K562 (cell line): ENCODE results near the gene FKRP. TPM values are rescaled to one million over a fixed set of nuclear protein-coding genes. Genes with fewer than 3 reads are reported as not detected.

Experiments used
- AFF1 ChIP-seq, 2 experiments: fragments of 450-650 bp; IDR thresholded peaks; 2 replicates each; pipeline ENCODE4 v1.6.1; 2018; ENCODE audit warnings: mild to moderate bottlenecking in 2 of 2, low read depth in 1 of 2; ENCODE audit not compliant: partially characterized antibody in 2 of 2
- BMI1 ChIP-seq: fragments of 150-350 bp; IDR thresholded peaks from 2 replicates; pipeline ENCODE4 v1.6.1; 2014; ENCODE audit warnings: low read length
- ELF1 ChIP-seq: fragments of 200-800 bp; sonication (Bioruptor generic); IDR thresholded peaks from 2 replicates; pipeline ENCODE4 v1.6.1; 2016; ENCODE audit warnings: missing genetic modification characterization, missing compliant biosample characterization
- GTF2A2 ChIP-seq: IDR thresholded peaks from 2 replicates; pipeline ENCODE4 v1.6.1; 2016; ENCODE audit warnings: mild to moderate bottlenecking, missing genetic modification characterization, missing compliant biosample characterization
- KAT7 ChIP-seq: sonication (generic); formaldehyde crosslinking; IDR thresholded peaks from 2 replicates; pipeline ENCODE4 v1.8.0; 2022; ENCODE audit warnings: missing genetic modification reagents, mild to moderate bottlenecking, borderline replicate concordance
- KLF1 ChIP-seq: fragments of 450-650 bp; IDR thresholded peaks from 2 replicates; pipeline ENCODE4 v1.6.1; 2016; ENCODE audit warnings: missing genetic modification characterization, missing compliant biosample characterization
- NR4A1 ChIP-seq, 2 experiments: fragments of 250-450 bp in 1 of 2; fragments of 450-650 bp in 1 of 2; sonication (Bioruptor Pico) in 1 of 2; IDR thresholded peaks; 2 replicates each; pipeline versions ENCODE4 v1.4.0 to v1.6.1; 2016 to 2020; ENCODE audit warnings: mild to moderate bottlenecking in 2 of 2, missing compliant biosample characterization in 1 of 2, missing genetic modification characterization in 1 of 2, moderate library complexity in 1 of 2
- PHB2 ChIP-seq: fragments of 450-650 bp; IDR thresholded peaks from 2 replicates; pipeline ENCODE4 v1.6.1; 2017; ENCODE audit warnings: low read depth
- RUNX1 ChIP-seq: sonication (generic); IDR thresholded peaks from 2 replicates; pipeline ENCODE4 v1.6.1; 2016; ENCODE audit warnings: antibody characterized with exemption, low read depth
- SMARCC2 ChIP-seq: fragments of 450-650 bp; IDR thresholded peaks from 2 replicates; pipeline ENCODE4 v1.6.1; 2017; ENCODE audit warnings: antibody characterized with exemption, moderate library complexity, mild to moderate bottlenecking, low read depth
- SRSF1 ChIP-seq: fragments of 200-400 bp; formaldehyde crosslinking; IDR thresholded peaks from 2 replicates; pipeline ENCODE4 v1.6.1; 2017; ENCODE audit warnings: mild to moderate bottlenecking, low read depth, low read length, moderate library complexity
- TEAD1 ChIP-seq, 2 experiments: fragments of 450-650 bp in 1 of 2; sonication (generic) in 1 of 2; formaldehyde crosslinking; IDR thresholded peaks; 2 replicates each; pipeline versions ENCODE4 v1.4.0 to v1.8.0; 2020 to 2022; ENCODE audit warnings: mild to moderate bottlenecking in 2 of 2, missing genetic modification reagents in 1 of 2
- ZNF586 ChIP-seq: fragments of 450-650 bp; formaldehyde crosslinking; conservative IDR thresholded peaks from 2 replicates; pipeline ENCODE4 v1.4.0; 2020; ENCODE audit warnings: mild to moderate bottlenecking, moderate library complexity
- ZNF592 ChIP-seq: fragments of 450-650 bp; IDR thresholded peaks from 2 replicates; pipeline ENCODE4 v1.6.1; 2017; ENCODE audit warnings: antibody characterized with exemption, mild to moderate bottlenecking
- ZNF644 ChIP-seq: fragments of 200-800 bp; sonication (Bioruptor generic); IDR thresholded peaks from 2 replicates; pipeline ENCODE4 v1.6.1; 2016; ENCODE audit warnings: low read depth, missing genetic modification characterization, missing compliant biosample characterization
- ZNF778 ChIP-seq: fragments of 450-650 bp; formaldehyde crosslinking; IDR thresholded peaks from 2 replicates; pipeline ENCODE4 v1.4.0; 2020; ENCODE audit warnings: mild to moderate bottlenecking, moderate library complexity
- ZZZ3 ChIP-seq: fragments of 450-650 bp; IDR thresholded peaks from 2 replicates; pipeline ENCODE4 v1.6.1; 2016; ENCODE audit warnings: antibody characterized with exemption, mild to moderate bottlenecking, moderate library complexity
- polyA plus RNA-seq, 8 experiments: library from polyadenylated mRNA; depleted of rRNA in 4 of 8; stranded (reverse) in 5 of 8; unstranded in 3 of 8; fragments of >200 nt; fragmentation: Nextera tagmentation in 2 of 8; fragmentation: Illumina TruSeq in 1 of 8; extraction: Ambion mirVana in 2 of 8; extraction: Trizol in 1 of 8; gene quantifications; 2 replicates each; pipeline versions ENCODE4 v1.2.1 to v1.2.3, GENCODE V29; 2011 to 2014; ENCODE audit warnings: inconsistent platforms in 1 of 8, missing spikeins in 1 of 8
- total RNA-seq, 7 experiments: library from RNA; depleted of rRNA in 6 of 7; stranded (reverse); fragments of >200 nt in 6 of 7; fragmentation: Illumina TruSeq in 2 of 7; extraction: Trizol in 2 of 7; gene quantifications; 2 replicates each; pipeline versions ENCODE4 v1.2.1 to v1.2.3, GENCODE V29; 2011 to 2021; ENCODE audit warnings: low replicate concordance in 1 of 7
- TF ChIP-seq, protein P1 (sequence below): fragments of 450-650 bp; formaldehyde crosslinking; IDR thresholded peaks from 2 replicates; pipeline ENCODE4 v1.4.0; 2022; ENCODE audit warnings: mild to moderate bottlenecking, moderate library complexity

FKRP gene
- total and polyA plus RNA-seq, 9 of the 15 experiments (the other 6 are each of a cell fraction or from before 2014, with no cell fraction given) = 0.68 to 16.1 (median 6.5) TPM

DNA sequence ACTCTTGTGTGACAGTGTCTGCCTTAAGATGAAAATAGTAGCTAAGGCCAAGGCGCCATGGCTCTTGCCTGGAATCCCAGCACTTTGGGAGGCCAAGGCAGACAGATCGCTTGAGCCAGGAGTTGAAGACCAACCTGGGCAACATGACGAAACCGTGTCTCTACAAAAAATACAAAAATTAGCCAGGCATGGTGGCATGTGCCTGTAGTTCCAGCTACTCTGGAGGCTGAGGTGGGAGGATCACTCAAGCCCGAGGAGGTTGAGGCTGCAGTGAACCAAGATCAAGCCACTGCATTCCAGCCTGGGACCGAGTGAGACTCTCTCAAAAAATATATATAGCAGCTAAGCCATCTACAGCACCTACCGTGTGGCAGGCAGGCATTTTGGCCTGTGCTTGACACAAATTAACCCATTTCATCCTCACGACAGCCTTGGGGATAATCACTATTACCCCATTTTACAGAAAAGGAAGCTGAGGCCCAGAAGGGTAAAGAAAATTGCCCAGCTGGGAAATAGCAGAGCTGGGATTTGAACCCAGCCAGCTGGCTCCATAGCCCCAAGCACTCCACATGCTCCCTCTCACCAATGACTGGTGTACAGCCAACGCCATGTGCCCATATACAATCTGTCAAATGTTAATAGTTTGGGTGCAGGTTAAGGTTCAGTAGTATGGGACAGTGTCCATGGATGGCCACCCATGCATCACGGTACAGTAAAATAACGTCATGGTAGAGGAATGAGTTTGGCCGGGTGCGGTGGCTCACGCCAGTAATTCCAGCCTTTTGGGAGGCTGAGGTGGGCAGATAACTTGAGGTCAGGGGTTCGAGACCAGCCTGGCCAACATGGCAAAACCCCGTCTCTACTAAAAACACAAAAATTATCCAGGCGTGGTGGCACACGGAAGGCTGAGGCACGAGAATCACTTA is 39.5 kb downstream of the FKRP start (continued):
- TF ChIP-seq KAT7 (CRISPR knock-in tag) = peak; percentile 18; the same call in 1 of the 2 replicates
- TF ChIP-seq GTF2A2 (tag) = no peak
- no peak for TF ChIP-seq ZNF778
- no peak for TF ChIP-seq ZNF586 (CRISPR knock-in tag)
- no peak for TF ChIP-seq SMARCC2
- TF ChIP-seq ZNF644 (tag) = no peak
- no peak for TF ChIP-seq BMI1
- 0 out of 4 replicates have a peak, but pooled peaks of 1 of the 2 experiments have one; percentile 5 for TF ChIP-seq TEAD1 (CRISPR knock-in tag; IDR thresholded peaks at IDR 0.05)
- TF ChIP-seq NR4A1 (CRISPR knock-in tag; IDR thresholded peaks at IDR 0.05) = no peak
- TF ChIP-seq NR4A1 (tag; IDR thresholded peaks at IDR 0.05) = no peak
- TF ChIP-seq AFF1 (IDR thresholded peaks at IDR 0.05; ENCODE audit: low read depth in 1 of 2, partially characterized antibody in 2 of 2) = peak; percentile 16 to 29
- TF ChIP-seq ZNF592 = no peak; the same call in 1 of the 2 replicates
- TF ChIP-seq SRSF1 = no peak
- TF ChIP-seq KLF1 = no peak
- no peak for TF ChIP-seq PHB2
- TF ChIP-seq RUNX1 = no peak
- no peak for TF ChIP-seq ELF1 (tag)
- no peak for TF ChIP-seq ZZZ3
- TF ChIP-seq, protein P1, sequence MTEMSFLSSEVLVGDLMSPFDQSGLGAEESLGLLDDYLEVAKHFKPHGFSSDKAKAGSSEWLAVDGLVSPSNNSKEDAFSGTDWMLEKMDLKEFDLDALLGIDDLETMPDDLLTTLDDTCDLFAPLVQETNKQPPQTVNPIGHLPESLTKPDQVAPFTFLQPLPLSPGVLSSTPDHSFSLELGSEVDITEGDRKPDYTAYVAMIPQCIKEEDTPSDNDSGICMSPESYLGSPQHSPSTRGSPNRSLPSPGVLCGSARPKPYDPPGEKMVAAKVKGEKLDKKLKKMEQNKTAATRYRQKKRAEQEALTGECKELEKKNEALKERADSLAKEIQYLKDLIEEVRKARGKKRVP (CRISPR knock-in tag) = no peak
